Stimulated activated naive CD8-positive, alpha-beta T cell treated with anti-CD3 and anti-CD28 coated beads, Interleukin-15, Interleukin-2, amounts not matched to agents 100 ng/mL and 50 ng/mL, for 24 hours (primary cell): ENCODE data around the gene NKAIN2.

ENCODE experiments used
- H3K27ac Mint-ChIP-seq: one replicate; pipeline ENCODE4 v1.8.0; 2021; ENCODE audit warnings: mild to moderate bottlenecking, mixed read lengths
- H3K27me3 Mint-ChIP-seq: one replicate; pipeline ENCODE4 v1.8.0; 2021; ENCODE audit warnings: mixed read lengths
- H3K36me3 Mint-ChIP-seq: one replicate; pipeline ENCODE4 v1.8.0; 2021; ENCODE audit warnings: low read depth, mixed read lengths
- H3K4me1 Mint-ChIP-seq: one replicate; pipeline ENCODE4 v1.8.0; 2021; ENCODE audit warnings: low read depth, mixed read lengths
- H3K4me3 Mint-ChIP-seq: one replicate; pipeline ENCODE4 v1.8.0; 2021; ENCODE audit warnings: mild to moderate bottlenecking, mixed read lengths
- H3K9me3 Mint-ChIP-seq: one replicate; pipeline ENCODE4 v1.8.0; 2021; ENCODE audit warnings: mixed read lengths

The NKAIN2 gene

DNA sequence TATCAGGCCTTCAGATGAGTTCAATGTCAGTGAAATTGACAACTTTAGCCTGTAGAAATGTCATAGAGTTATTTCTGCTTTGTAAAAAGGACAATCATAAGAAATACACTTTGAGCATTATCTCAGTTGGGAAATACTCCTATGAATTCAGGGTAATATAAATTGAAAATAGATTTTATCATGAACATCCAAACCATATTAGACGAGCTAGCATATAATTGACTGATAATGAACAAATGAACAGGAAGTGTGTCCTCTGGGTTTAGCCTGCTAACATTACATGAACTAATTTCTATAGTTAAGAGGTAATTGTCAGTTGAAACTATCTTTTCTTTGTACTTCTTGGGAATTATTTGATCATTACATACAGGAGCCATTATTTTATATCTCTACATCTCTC is 689.6 kb downstream of the NKAIN2 start:
- Mint-ChIP-seq H3K36me3 (no peaks in the 10 kb centered on the region), H3K4me3 (no peak overlapping the region), H3K4me1 (no peaks in the 10 kb centered on the region), H3K27ac (no peak overlapping the region), H3K27me3 (no peaks in the 10 kb centered on the region), H3K9me3 (peaks cover 5% of the 10 kb centered on the region)

DNA sequence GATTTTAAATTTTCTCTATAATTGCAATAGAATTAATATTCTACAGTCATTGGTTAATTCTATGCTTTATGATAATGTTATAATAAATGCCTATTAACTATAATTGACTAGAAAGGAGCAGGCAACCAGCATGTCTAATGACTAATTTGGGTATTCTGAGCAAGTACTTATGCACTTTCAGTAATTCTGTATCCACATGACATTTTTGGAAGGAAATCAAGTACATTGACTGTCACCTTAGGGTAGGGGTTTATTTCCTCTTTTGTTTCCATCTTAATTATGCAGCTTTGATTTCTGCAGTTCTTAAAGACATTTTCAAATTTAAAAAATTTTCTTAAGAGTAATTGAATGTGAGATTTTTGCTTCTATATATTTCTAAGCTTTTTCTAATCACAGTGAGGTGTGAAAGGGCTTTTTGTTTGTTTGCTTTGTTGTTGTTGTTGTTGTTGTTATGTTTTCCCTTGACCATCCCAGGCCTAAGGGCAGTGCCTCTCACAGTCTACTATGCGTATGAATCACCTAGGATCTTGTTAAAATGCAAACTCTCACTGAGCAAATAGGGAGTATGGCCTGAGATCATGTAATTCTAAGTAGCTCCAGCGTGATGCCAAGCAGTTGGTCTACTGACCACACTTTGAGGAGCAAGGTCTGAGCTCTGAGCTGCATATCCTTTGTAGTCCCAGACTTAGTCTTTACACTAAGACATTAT is 691.4 kb downstream of the NKAIN2 start:
- Mint-ChIP-seq H3K4me1 (no peaks in the 10 kb centered on the region), H3K4me3 (no peak overlapping the region), H3K36me3 (no peaks in the 10 kb centered on the region), H3K27ac (no peak overlapping the region), H3K27me3 (no peaks in the 10 kb centered on the region), H3K9me3 (peaks cover 5% of the 10 kb centered on the region)

- Mint-ChIP-seq H3K4me3 (no peak overlapping the region), H3K27me3 (no peaks in the 10 kb centered on the region), H3K27ac (no peak overlapping the region), H3K36me3 (no peaks in the 10 kb centered on the region), H3K9me3 (peaks cover 5% of the 10 kb centered on the region), H3K4me1 (no peaks in the 10 kb centered on the region)
Observed at GRCh38 chr6:124495665-124496190, 692.1 kb downstream of the NKAIN2 start.

- Mint-ChIP-seq H3K27ac (no peak overlapping the region), H3K36me3 (no peaks in the 10 kb centered on the region), H3K4me1 (no peaks in the 10 kb centered on the region), H3K4me3 (no peak overlapping the region), H3K27me3 (no peaks in the 10 kb centered on the region), H3K9me3 (peaks cover 5% of the 10 kb centered on the region)
Observed at GRCh38 chr6:124496334-124496733, 692.7 kb downstream of the NKAIN2 start.

DNA sequence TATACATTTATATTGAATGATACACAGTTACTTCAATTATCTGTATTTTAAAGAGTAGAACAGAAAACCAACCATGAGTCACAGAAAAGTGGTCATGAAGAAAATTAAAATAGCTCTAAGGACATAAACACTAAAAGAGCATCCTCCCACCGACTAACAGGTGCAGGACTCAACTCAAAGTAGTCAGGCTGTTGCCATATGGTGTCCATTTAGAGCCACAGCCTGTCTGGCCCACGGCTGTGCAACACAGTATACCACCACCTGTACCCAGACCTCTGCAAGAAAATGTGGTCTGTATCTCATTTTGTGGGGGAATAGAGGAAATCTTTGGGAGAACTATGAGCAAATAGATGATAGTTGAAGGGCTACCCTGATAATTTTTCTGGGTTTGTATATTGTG is 708.8 kb downstream of the NKAIN2 start:
- Mint-ChIP-seq H3K4me3 (no peak overlapping the region), H3K4me1 (no peaks in the 10 kb centered on the region), H3K27ac (no peak overlapping the region), H3K27me3 (no peaks in the 10 kb centered on the region), H3K36me3 (no peaks in the 10 kb centered on the region), H3K9me3 (peaks cover 7% of the 10 kb centered on the region)

DNA sequence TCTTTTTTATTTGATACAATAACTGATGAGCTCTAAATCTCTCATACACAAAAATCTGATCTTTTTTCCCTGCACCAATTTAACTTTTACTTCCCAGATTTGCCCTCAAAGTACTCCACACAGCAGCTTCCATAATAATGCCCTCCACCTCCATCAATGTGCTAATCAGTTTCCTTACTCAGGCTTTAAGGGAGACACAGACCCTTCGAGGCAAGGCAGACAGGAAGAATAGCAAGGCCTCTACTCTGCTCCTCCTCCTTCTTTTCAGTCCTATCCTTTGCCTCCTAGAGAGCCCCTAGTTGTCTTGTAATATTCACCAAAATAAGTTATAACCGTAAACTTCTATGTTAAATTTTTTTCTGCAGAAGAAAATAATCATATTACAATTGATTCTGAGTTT is 713.7 kb downstream of the NKAIN2 start:
- H3K4me1 Mint-ChIP-seq, result no peaks in the 10 kb centered on the region
- no peaks in the 10 kb centered on the region for H3K36me3 Mint-ChIP-seq
- H3K27ac Mint-ChIP-seq, result no peak overlapping the region
- H3K9me3 Mint-ChIP-seq, result peaks cover 7% of the 10 kb centered on the region
- H3K4me3 Mint-ChIP-seq, result no peak overlapping the region
- no peaks in the 10 kb centered on the region for H3K27me3 Mint-ChIP-seq

- peaks cover 8% of the 10 kb centered on the region for H3K9me3 Mint-ChIP-seq
- H3K4me1 Mint-ChIP-seq, result no peaks in the 10 kb centered on the region
- no peak overlapping the region for H3K27ac Mint-ChIP-seq
- H3K4me3 Mint-ChIP-seq, result no peak overlapping the region
- no peaks in the 10 kb centered on the region for H3K27me3 Mint-ChIP-seq
- no peaks in the 10 kb centered on the region for H3K36me3 Mint-ChIP-seq
Observed at GRCh38 chr6:124520514-124520913, 716.8 kb downstream of the NKAIN2 start.

GRCh38 chr6:124522335-124522734 is 718.7 kb downstream of the NKAIN2 start:
- no peaks in the 10 kb centered on the region for H3K4me1 Mint-ChIP-seq
- no peaks in the 10 kb centered on the region for H3K36me3 Mint-ChIP-seq
- H3K4me3 Mint-ChIP-seq, result no peak overlapping the region
- no peaks in the 10 kb centered on the region for H3K27me3 Mint-ChIP-seq
- H3K9me3 Mint-ChIP-seq, result peaks cover 8% of the 10 kb centered on the region
- H3K27ac Mint-ChIP-seq, result no peak overlapping the region

- Mint-ChIP-seq H3K27ac (no peak overlapping the region), H3K9me3 (peaks cover 7% of the 10 kb centered on the region), H3K27me3 (no peaks in the 10 kb centered on the region), H3K4me1 (no peaks in the 10 kb centered on the region), H3K4me3 (no peak overlapping the region), H3K36me3 (no peaks in the 10 kb centered on the region)
Observed at GRCh38 chr6:124524491-124525200, 721.0 kb downstream of the NKAIN2 start.

- no peaks in the 10 kb centered on the region for H3K27me3 Mint-ChIP-seq
- H3K36me3 Mint-ChIP-seq, result no peaks in the 10 kb centered on the region
- no peaks in the 10 kb centered on the region for H3K4me1 Mint-ChIP-seq
- H3K27ac Mint-ChIP-seq, result no peak overlapping the region
- peaks cover 3% of the 10 kb centered on the region for H3K9me3 Mint-ChIP-seq
- no peak overlapping the region for H3K4me3 Mint-ChIP-seq
Observed at GRCh38 chr6:124530926-124531325, 727.3 kb downstream of the NKAIN2 start.

DNA sequence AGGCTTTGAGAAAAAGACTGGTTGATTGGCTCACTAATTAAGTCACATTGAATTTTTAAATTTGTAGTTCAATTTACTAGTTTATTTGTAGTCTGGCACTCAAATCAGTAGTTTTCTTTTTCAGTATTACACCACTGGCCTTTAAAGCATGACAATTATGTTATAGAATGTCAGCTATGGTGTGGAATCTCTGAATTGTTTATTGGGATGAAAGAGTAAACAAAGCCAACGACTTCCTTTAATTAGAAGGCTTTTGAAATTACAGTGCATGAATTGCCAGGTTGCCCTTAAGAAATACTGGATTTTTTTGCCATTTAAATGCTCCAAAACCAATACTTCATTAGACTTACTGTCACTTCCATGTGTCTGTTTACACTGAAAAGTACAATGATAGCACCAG is 731.6 kb downstream of the NKAIN2 start:
- Mint-ChIP-seq H3K27ac (no peak overlapping the region), H3K9me3 (no peaks in the 10 kb centered on the region), H3K4me3 (no peak overlapping the region)

DNA sequence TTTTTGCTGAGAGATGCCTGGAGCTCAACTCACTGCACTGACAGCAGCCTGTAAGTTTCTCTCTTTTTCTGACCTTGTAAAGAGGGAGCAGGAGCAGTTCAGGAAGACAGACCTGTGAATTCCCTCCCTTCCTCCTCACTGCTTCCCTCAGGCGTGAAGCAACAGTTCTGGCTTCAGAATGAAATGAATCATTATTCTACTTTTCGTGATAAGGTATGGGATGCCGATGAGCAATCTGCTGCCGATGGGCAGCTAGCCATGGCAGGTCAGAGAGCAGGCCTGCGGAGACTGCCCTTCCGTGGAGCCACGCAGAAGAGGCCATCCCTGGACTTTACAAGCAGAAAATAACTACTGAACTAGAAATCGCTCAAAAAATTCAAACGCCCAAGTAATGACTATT is 732.1 kb downstream of the NKAIN2 start:
- no peaks in the 10 kb centered on the region for H3K4me1 Mint-ChIP-seq
- H3K27ac Mint-ChIP-seq, result no peak overlapping the region
- H3K9me3 Mint-ChIP-seq, result no peaks in the 10 kb centered on the region

More for the DNA sequence above, 731.6 kb downstream of the NKAIN2 start:
- Mint-ChIP-seq H3K27me3 (no peaks in the 10 kb centered on the region), H3K4me1 (no peaks in the 10 kb centered on the region), H3K36me3 (no peaks in the 10 kb centered on the region)

GRCh38 chr6:124536157-124536841 is 732.6 kb downstream of the NKAIN2 start:
- Mint-ChIP-seq H3K9me3 (no peaks in the 10 kb centered on the region), H3K4me3 (no peak overlapping the region), H3K27ac (no peak overlapping the region), H3K4me1 (no peaks in the 10 kb centered on the region), H3K36me3 (no peaks in the 10 kb centered on the region), H3K27me3 (no peaks in the 10 kb centered on the region)

More for the DNA sequence above, 732.1 kb downstream of the NKAIN2 start:
- Mint-ChIP-seq H3K27me3 (no peaks in the 10 kb centered on the region), H3K36me3 (no peaks in the 10 kb centered on the region), H3K4me3 (no peak overlapping the region)

DNA sequence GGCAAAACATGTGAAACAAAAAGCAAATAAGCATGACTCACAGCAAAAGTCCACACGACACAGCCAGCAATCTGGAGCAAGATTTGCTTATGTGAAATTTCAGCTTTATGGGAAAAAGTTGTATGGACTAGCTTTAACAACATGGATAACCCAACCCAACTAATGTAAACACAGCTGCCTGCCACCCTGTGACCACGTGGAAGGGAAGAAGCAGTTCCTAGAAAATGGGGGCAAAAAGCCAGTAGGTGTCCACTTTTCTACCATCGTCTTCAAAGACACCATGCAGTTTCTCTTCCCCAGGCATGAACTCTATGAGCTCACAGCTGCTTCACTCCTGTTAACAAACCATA is 733.2 kb downstream of the NKAIN2 start:
- no peaks in the 10 kb centered on the region for H3K27me3 Mint-ChIP-seq
- H3K36me3 Mint-ChIP-seq, result no peaks in the 10 kb centered on the region
- H3K4me3 Mint-ChIP-seq, result no peak overlapping the region
- H3K27ac Mint-ChIP-seq, result no peak overlapping the region
- no peaks in the 10 kb centered on the region for H3K4me1 Mint-ChIP-seq
- no peaks in the 10 kb centered on the region for H3K9me3 Mint-ChIP-seq

DNA sequence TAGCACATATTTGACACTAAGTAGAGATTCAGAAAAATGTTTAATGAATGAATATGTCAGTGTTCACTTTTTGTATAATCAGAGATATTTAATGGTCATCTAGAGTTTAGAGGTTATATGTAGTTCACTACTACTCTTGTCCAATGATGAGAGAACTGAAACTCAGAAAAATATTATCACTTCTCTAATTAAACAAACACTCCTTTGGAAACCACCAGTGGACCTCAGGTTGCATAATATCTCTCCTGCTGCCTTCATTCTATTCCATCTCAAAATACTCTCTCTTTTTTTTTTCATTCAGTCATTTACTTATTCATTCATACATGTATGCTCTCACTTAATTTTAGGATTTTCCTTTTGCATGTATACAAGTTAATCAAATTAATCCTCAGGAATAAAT is 735.4 kb downstream of the NKAIN2 start:
- H3K27ac Mint-ChIP-seq, result no peak overlapping the region
- no peaks in the 10 kb centered on the region for H3K9me3 Mint-ChIP-seq
- no peaks in the 10 kb centered on the region for H3K4me1 Mint-ChIP-seq
- H3K27me3 Mint-ChIP-seq, result no peaks in the 10 kb centered on the region
- no peaks in the 10 kb centered on the region for H3K36me3 Mint-ChIP-seq
- no peak overlapping the region for H3K4me3 Mint-ChIP-seq
